Neural cell (in vitro differentiated cells): ENCODE measurements around the gene UGT1A1. TPM values are rescaled to one million over a fixed set of nuclear protein-coding genes. Genes with fewer than 3 reads are reported as not detected.
"Not testable (repeated sequence)": the region's sequence is repeated elsewhere in the genome, so short reads cannot be mapped to it uniquely, and the experiment has no call there.

Source experiments
- H2AFZ ChIP-seq: fragments of 200-600, 300-800 bp; sonication (generic), shearing (Covaris generic); 2 replicates; pipeline ENCODE4 v1.6.0; 2014; ENCODE audit warnings: low read depth, mild to moderate bottlenecking, antibody characterized with exemption, low read length, moderate library complexity
- H3F3A ChIP-seq: fragments of 200-600 bp; shearing (Covaris generic); 2 replicates; pipeline ENCODE4 v1.6.1; 2016; ENCODE audit warnings: mild to moderate bottlenecking, moderate library complexity, mixed read lengths, antibody characterized with exemption, low read length; ENCODE audit not compliant: insufficient read depth, poor library complexity, severe bottlenecking
- H3K27ac ChIP-seq: fragments of 200-600, 300-800 bp; sonication (generic), shearing (Covaris generic); 2 replicates; pipeline ENCODE4 v1.5.1; 2014; ENCODE audit warnings: mild to moderate bottlenecking, low read length, moderate library complexity
- H3K27me3 ChIP-seq: fragments of 300-800, 200-600 bp; sonication (generic), shearing (Covaris generic); 2 replicates; pipeline ENCODE4 v1.6.0; 2014; ENCODE audit warnings: mild to moderate bottlenecking, low read depth, low read length, moderate library complexity; ENCODE audit not compliant: insufficient read depth
- H3K36me3 ChIP-seq: fragments of 300-800, 200-600 bp; sonication (generic), shearing (Covaris generic); 2 replicates; pipeline ENCODE4 v1.5.1; 2014; ENCODE audit warnings: mild to moderate bottlenecking, antibody characterized with exemption, low read length, moderate library complexity; ENCODE audit not compliant: insufficient read depth
- H3K4me2 ChIP-seq: fragments of 300-800, 200-600 bp; sonication (generic), shearing (Covaris generic); 2 replicates; pipeline ENCODE4 v1.6.0; 2014; ENCODE audit warnings: mild to moderate bottlenecking, low read length
- H3K4me3 ChIP-seq: fragments of 300-800, 200-600 bp; sonication (generic), shearing (Covaris generic); 2 replicates; pipeline ENCODE4 v1.5.1; 2014; ENCODE audit warnings: mild to moderate bottlenecking, low read length, moderate library complexity
- H3K79me2 ChIP-seq: fragments of 200-600 bp; shearing (Covaris generic); replicated peaks from 2 replicates; pipeline ENCODE4 v1.6.0; 2014; ENCODE audit warnings: mild to moderate bottlenecking, low read length, moderate library complexity; ENCODE audit not compliant: insufficient read depth
- H3K9ac ChIP-seq: fragments of 300-800, 200-600 bp; sonication (generic), shearing (Covaris generic); 2 replicates; pipeline ENCODE4 v1.6.1; 2016; ENCODE audit warnings: mild to moderate bottlenecking, low read length, mixed read lengths
- H3K9me2 ChIP-seq: fragments of 200-600 bp; shearing (Covaris generic); 2 replicates; pipeline ENCODE4 v1.6.1; 2016; ENCODE audit warnings: mild to moderate bottlenecking, low read length, mixed read lengths; ENCODE audit not compliant: insufficient read depth
- H3K9me3 ChIP-seq: fragments of 200-600, 300-800 bp; sonication (generic), shearing (Covaris generic); 2 replicates; pipeline ENCODE4 v1.6.1; 2016; ENCODE audit warnings: mild to moderate bottlenecking, mixed run types, low read length, moderate library complexity, mixed read lengths
- H4K20me1 ChIP-seq: fragments of 200-600 bp; shearing (Covaris generic); 2 replicates; pipeline ENCODE4 v1.6.1; 2016; ENCODE audit warnings: mild to moderate bottlenecking, mixed run types; ENCODE audit not compliant: insufficient read depth
- CTCF ChIP-seq: fragments of 450-650 bp; IDR thresholded peaks from 2 replicates; pipeline ENCODE4 v1.5.1; 2014; ENCODE audit warnings: antibody characterized with exemption, mild to moderate bottlenecking, moderate library complexity; ENCODE audit not compliant: poor library complexity, severe bottlenecking
- EP300 ChIP-seq: fragments of 450-650 bp; conservative IDR thresholded peaks from 2 replicates; pipeline ENCODE4 v1.6.1; 2014; ENCODE audit warnings: antibody characterized with exemption, mild to moderate bottlenecking, moderate library complexity; ENCODE audit not compliant: poor library complexity, severe bottlenecking
- EZH2 ChIP-seq: fragments of 200-600, 300-800 bp; shearing (Covaris generic), sonication (generic); IDR thresholded peaks from 2 replicates; pipeline ENCODE4 v1.6.1; 2014; ENCODE audit warnings: antibody characterized with exemption, low read length, borderline replicate concordance, mild to moderate bottlenecking; ENCODE audit not compliant: insufficient read depth, poor library complexity, severe bottlenecking
- POLR2AphosphoS5 ChIP-seq: IDR thresholded peaks from 2 replicates; pipeline ENCODE4 v1.6.1; 2012
- RAD21 ChIP-seq: fragments of 450-650 bp; conservative IDR thresholded peaks from 2 replicates; pipeline ENCODE4 v1.6.1; 2014; ENCODE audit warnings: antibody characterized with exemption, mild to moderate bottlenecking, moderate library complexity
- REST ChIP-seq: IDR thresholded peaks from 2 replicates; pipeline ENCODE4 v1.6.1; 2012; ENCODE audit warnings: borderline replicate concordance
- SMC3 ChIP-seq: fragments of 450-650 bp; conservative IDR thresholded peaks from 2 replicates; pipeline ENCODE4 v1.6.1; 2014; ENCODE audit warnings: antibody characterized with exemption, mild to moderate bottlenecking, moderate library complexity; ENCODE audit not compliant: poor library complexity
- polyA plus RNA-seq: library from polyadenylated mRNA; depleted of rRNA; stranded (reverse); fragments of >200 nt; gene quantifications from 2 replicates; pipeline ENCODE4 v1.2.3, GENCODE V29; 2014

UGT1A1 gene
- polyA plus RNA-seq, 1 donor from 2014 or later, result not detected

GRCh38 chr2:233745073-233745755, 14.9 kb upstream of the UGT1A1 start:
- Histone ChIP-seq H3K9me2 (no peaks in the 10 kb centered on the region), H3K4me2 (no peak overlapping the region), H3K9ac (no peak overlapping the region), H3K4me3 (no peak overlapping the region), H3K36me3 (no peaks in the 10 kb centered on the region), H3K27ac (no peak overlapping the region), H4K20me1 (no peaks in the 10 kb centered on the region), H3K79me2 (no peaks in the 10 kb centered on the region), H3K27me3 (no peaks in the 10 kb centered on the region), H2AFZ (no peak overlapping the region), H3K9me3 (no peaks in the 10 kb centered on the region), H3F3A (no peaks in the 10 kb centered on the region)
- TF ChIP-seq RAD21 (no peak), REST (no peak), EZH2 (no peak), POLR2AphosphoS5 (no peak), SMC3 (no peak), CTCF (no peak), EP300 (no peak)

GRCh38 chr2:233745838-233746237, 14.2 kb upstream of the UGT1A1 start:
- not testable (repeated sequence) for H3K4me3 ChIP-seq, H3K4me2 ChIP-seq, H3K79me2 ChIP-seq, H2AFZ ChIP-seq, H3K9me2 ChIP-seq, H3K27me3 ChIP-seq, H3K36me3 ChIP-seq, H3K9ac ChIP-seq, H4K20me1 ChIP-seq, H3K27ac ChIP-seq, H3F3A ChIP-seq, H3K9me3 ChIP-seq
